Activated CD4-positive, alpha-beta T cell treated with anti-CD3 and anti-CD28 coated beads, Interleukin-10, Interleukin-2, amounts not matched to agents 100 ng/mL and 50 ng/mL, durations not matched to agents 16 hours and 8 hours (primary cell): ENCODE results near the gene PRKAR1A.

Experiments used
- DNase-seq: peaks from one replicate; pipeline ENCODE4 v3.0.0-alpha.2; 2020

Gene PRKAR1A

DNA sequence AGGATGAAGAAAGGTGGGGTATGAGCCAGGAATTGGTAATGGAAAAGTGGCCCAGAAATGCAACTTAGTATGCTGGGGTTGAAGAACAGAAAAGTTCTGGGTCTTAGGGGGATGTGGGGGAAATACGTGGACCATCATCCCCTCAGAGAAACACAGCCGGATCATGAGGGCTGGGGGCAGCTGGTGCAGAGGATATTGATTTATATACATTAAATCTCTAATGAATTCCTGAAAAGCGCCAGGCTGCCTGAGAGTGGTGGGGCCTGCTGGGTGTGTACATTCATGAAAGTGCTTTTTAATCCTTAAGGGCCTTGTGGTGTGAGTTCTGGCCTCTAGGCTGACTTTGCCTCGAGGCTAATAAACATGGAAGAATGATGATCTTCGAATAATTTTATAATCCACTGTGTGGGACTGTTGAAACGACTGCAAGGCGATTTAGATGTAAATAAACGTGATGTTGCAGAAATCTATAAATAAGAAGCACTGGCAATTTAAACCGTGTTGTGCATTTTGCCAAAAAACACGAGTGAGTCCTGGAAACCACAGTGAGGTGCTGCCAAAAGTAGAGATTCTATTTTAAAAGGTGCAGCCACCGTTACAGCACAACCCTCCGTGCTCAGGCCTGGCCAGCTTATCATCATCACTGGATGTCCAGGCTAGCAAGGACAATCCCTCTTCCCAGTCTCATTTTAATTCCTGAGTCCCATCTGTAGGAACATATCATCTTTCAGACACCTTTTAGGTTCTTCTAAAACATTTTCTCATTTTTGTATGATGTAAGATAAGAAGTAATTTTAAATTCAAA is 32.1 kb downstream of the PRKAR1A start:
- no peak for DNase-seq

DNA sequence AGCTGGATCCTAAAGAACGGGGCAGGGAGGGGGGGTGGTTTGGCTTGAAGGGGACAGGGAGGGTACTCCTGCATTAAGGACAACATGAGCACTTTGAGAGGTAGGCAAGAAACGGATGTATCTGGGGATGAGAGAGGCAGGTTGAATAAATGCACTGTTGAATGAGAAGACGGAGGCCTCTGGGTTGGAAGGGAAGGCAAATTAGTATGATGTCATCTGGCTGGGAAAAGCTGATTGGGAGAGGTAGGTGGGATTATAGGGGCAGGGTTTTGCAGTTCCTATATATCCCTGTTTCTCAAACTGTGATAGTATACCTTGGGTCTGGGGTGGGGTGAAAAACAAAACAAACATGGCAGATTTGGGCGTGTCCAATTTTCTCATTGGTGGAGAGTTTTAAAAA is 44.3 kb downstream of the PRKAR1A start:
- no peak for DNase-seq

DNA sequence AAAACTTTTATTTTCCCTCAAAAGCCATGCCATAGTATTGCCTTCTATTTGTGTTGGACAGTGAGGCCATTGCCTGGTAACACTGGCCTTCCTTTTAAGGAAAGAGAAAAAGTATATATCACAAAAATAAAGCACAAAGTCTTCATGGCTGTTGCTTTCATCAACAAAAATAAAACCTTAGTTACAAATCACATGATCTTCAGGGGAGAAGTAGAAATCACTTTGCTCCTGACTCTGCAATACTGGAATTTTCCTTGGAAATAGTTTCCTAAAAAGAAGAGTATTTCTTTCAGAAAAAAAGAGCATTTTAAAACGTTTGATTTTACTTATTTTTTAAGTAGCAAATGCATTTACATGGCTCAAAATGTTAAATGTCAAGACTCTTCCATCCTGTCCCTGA is 47.1 kb downstream of the PRKAR1A start:
- no peak for DNase-seq

DNA sequence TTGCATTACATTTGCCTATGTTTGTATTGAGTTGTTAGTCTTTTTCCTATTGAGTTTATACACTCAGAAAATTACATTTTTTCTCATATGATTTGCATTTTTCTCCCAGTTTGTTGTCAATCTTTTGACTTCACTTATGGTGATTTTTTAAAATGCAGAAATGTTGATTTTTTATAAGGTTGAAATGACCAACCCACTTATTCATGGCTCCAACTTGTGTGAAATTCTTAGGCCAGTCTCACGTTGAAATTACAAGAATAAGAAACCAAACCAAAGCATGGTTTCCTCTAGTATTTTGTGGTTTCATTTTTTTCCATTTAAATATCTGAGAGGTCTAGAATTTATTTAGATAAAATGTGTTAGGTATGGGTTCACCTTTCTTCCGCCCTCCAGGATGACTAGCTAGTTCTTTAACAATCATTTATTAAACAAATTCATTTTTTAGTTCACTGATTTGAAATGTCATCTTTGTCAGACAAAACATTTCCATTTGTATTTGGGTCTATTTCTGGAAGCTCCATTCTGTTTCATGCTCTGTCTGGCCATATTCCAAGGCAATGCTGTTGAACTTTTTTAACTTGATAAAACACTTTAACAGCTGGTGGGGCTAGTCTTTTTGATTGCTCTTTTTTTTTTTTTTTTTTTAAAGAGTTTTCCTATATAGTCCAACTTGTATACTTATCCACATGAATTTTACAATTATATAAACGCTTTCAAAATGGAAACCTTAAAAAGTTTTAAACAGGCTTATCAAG is 48.9 kb downstream of the PRKAR1A start:
- no peak for DNase-seq

DNA sequence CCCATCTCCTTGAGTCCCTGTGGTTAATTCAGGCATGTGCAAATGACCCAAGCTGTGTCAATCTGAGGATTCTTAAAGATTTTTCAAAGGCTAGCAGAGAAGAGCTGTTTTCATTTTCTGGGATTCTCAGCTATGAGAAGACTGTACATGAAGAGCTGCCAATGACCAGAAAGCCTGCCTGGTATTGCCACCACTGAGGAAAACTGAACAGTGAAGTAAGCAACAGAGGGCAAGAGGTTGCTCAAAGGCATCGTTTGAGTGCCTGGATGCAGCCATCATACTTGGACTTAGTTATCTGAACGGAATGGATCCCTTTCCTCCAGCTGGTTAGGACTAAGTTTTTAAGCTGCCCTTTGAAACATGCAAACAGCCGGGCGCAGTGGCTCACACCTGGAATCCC is 50.5 kb downstream of the PRKAR1A start:
- DNase-seq, result no peak

DNA sequence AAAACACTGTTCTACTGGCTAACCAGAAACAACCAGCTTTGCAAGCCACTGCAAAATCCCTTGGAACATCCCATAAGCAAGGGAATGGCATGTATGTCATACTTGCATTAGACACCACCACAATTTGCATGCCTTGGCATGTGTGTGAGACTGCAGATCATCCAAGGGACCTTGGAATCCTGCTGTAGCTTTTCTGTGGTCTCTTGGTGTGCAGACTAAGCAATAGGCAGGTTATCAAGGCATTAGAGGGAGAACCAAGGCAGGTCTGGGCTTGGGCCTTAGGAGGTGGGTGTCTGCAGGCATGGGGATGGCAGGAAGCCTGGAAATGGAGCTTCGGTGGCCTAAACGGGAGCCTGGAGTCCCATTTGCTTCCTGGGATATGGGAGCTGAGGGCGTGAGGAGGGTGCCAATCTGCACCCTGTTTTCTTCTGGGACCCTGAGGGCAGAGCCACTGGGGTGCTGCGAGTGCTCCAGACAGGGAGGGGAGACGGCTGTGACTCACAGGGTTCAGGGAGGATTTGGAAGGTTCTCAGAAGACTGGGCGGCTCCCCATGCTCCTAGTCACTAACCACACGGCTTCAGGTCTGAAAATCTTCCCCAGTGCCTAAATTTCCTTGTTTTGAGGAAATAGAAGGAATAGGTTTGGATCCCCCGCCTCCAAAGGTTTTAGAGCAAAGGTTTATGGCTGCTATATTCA is 52.3 kb downstream of the PRKAR1A start:
- DNase-seq, result no peak

DNA sequence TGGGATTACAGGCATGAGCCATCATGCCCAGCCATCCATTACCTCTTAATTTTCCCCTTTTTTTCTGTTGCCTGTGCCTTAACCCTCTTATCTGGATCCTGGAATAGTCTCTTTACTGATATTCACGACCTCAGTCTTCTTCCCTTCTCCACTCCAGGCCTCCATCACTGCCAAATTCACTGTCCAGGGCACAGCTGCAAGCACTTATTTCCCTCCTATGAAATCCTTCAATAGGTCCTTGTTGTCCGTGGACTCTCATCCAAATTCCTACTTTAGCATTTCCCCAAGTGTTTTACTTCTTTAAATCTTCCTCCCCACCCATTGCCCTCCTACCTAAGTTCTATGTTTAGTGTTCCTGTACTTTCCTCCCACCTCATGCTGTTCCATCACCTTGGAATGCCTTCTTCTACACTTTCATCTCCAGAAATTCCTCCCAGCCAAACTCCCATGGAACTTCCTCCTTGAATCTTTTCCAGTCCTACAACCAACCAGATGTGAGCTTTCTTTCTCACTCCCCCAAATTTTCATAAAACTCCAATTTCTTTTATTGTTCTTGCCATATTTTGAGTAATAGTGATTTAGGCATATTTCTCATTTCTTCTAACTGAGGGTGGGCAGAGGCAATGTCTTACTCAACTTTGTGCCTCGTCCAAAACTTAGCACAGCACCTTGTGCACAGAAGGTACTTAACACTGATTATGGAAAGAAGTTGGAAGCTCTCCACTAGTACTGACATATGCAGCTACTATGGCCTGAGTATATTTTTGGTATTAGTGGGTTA is 53.6 kb downstream of the PRKAR1A start:
- no peak for DNase-seq

DNA sequence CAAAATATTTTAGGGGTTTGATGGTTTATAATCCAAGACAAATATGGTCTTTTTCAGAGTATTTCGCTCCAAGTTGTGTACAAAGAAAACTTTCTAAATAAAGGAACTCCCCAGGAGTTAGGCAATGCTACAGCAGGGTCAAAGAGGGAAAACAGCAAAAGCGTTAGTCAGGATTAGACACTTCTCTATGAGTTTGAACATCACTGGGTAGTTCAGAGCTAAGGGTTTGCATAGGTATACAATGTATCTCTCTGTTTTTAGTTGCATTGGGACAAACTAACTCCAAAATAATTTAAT is 54.2 kb downstream of the PRKAR1A start:
- DNase-seq, result no peak

DNA sequence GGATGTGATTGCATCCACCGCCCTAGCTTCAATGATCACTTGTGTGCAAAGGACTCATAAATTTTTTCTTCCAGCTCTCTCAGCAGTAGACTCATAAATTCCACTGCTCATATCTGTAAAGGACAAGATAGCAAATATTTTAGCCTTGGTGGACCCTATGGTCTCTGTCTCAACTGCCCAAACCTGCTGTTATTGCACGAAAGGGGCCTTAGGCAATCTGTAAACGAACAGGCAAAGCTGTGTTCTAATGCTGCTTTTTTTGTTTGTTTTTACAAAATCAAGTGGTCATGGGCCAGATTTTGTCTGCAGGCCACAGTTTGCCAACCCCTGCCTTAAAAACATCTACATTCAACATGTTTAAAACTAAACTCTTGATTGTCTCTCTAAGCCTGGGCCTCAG is 54.8 kb downstream of the PRKAR1A start:
- no peak for DNase-seq

DNA sequence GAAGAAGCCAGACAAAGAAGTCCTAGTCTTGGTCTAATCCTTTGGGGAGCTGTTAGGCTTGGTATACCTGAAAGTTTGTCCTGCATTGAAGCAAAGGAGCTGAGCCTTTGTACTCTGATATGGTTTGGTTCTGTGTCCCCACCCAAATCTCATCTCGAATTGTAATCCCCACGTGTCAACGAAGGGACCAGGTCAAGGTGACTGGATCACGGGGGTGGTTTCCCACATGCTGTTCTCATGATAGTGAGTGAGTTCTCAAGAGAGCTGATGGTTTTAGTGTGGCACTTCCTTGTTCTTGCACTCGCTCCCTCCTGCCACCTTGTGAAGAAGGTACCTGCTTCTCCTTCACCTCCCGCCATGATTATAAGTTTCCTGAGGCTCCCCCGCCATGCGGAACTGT is 55.4 kb downstream of the PRKAR1A start:
- DNase-seq, result no peak

DNA sequence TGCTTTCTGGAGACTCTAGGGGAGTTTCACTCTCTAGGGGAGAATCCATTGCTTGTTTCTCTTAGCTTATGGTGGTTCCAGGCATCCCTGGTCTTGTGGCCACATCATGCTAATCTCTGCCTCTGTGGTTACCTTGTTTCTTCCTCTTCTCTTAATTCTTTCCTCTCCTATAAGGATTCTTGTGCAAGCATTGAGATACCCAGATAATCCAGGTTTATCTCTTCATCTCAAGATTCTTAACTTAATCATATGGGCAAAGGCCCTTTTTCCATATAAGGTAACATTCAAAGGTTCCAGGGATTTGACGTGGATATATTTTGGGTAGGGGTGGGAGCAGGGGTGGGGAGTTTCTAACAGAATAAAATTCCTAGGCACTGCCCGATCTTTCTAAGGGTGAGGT is 56.4 kb downstream of the PRKAR1A start:
- DNase-seq, result no peak

DNA sequence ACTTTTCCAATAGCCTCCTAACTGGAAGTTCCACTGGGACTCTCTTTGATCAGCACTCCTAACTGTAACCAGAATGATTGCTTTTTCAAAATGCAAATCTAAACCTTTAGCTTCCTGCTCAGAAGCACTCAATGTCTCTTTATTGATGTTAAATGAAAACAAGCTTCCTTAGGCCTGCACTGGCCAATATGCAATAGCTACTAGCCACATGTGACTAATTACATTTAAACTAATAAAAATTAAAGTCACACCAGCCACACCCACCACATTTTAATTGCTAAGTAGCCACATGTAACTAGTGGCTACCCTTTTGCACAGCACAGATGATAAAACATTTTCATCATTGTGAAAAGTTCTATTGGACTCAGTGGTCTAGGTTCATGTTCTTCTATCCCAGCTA is 57.1 kb downstream of the PRKAR1A start:
- no peak for DNase-seq

DNA sequence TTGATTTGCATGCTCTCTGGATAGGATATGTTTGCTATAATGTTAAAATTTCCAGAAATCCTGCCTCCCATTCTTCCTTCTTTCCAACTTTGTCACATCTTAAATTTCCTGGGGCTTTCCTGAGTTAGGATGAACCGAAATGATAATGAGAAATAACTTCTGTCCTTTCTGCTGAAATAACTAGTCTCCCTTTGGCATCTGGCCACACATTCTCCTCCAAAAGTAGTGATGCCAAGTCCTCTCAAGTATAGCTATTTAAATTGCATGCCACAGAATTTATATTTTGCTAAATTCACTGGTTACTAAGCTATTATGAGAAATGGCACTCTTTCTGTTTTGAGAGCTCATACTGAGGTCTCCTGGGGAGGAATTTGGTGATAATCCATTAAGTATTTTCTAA is 58.3 kb downstream of the PRKAR1A start:
- DNase-seq, result no peak

DNA sequence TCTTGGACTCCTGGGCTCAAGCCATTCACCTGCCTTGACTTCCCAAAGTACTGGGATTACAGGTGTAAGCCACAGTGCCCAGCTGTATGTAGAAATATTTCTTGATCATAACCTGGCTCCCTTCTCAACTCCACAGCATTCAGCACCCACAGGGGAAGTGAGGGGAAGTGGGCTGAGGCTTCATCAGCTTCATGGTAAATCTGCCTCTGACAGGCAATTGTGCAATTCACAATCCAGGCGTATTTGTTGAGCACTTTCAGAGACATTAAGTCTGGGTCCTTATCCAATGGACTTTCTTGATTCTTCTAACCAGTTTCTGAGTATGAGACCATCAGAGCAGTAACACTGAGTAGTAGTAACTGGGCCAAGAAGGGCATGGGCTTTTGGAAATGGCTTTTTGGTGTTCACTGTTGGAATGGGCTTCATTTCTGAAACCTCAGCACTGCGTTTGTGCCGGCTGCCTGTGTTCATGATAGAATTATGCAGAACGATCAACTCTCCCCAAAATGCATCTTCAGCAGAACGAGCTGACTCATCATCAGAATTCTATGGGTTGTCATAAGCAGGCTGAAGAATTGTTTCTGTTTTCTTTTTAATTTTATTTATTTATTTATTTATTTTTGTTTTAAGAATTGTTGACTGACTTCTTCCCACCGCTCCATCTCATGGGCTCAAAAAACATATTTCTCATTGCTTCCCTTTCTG is 60.1 kb downstream of the PRKAR1A start:
- no peak for DNase-seq

DNA sequence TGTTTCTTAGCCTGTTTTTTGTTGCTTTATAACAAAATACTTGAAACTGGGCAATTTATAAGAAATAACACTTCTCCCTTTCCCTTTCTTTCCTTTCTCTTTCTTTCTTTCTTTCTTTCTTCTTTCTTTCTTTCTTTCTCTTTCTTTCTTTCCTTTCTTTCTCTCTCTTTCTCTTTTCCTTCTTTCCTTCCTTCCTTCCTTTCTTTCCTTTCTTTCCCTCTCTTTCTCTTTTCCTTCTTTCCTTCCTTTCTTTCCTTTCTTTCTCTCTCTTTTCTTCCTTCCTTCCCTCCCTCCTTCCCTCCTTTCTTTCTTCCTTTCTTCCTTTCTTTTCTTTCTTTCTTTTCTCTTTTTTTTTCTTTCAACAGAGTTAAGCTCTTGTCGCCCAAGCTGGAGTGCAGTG is 61.1 kb downstream of the PRKAR1A start:
- DNase-seq, result no peak

DNA sequence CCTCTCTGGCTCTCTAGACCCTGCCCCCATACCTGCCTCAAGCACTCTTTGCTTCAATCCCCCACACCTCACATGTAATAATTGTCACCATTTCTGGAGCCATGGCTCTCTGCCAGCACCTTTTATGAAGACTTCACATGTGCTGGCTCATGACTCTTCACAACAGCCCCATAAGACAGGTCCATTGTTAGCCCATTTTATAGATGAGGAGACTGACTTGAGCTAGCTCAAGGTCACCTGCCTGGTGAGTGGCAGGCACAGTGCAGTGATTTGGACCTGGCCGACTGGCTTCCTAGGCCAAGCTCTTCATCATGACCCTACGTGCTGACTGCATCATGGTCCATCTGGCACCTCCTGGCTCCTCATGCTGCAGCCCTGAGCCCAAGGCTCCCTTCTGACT is 63.9 kb downstream of the PRKAR1A start:
- DNase-seq, result no peak

DNA sequence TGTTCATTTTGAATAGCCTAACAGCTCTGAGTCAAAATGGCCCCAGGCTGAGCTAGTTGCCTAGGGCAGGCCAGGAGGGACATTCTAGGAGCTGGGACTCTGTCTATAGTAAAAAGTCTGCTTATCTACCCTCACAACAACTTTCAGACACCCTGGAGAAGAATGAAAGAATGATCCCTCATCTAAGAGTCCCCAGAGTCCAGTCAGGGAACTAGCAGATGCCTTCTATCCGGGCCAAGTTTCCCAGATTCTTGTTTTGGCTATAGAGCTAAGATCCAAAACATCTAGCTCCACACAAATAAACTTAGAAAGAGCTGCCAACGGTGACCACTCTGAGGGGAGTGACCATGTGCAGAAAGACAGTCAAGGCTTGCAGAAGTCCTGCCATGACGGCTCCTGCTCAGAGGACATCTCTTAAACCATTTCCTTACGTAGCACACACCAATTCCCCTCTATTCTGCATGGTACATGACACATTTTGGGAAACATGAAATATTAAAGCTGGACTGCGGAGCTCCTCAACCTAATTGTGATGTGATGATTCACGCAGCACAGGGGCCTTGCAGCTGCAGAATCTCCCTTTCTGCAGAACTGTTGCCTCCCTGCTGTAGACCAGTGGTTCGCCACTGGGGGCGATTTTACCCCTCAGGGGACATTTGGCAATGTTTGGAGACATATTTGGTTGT is 64.7 kb downstream of the PRKAR1A start:
- no peak for DNase-seq

DNA sequence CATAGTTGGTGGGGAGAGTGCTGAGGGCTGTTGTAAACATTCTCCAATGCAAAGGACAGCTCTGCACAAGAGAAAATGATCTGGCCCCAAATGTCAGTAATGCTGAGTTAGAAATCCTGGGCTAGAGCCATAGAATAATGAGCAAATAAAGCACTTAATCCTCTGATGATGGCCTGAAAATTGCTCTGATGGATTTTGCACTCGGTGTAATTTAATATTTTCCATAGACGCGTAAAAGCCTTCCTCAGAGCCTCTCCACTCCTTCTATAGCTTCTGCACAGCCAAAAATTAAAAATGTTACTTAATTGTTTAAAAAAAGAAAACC is 65.2 kb downstream of the PRKAR1A start:
- no peak for DNase-seq

DNA sequence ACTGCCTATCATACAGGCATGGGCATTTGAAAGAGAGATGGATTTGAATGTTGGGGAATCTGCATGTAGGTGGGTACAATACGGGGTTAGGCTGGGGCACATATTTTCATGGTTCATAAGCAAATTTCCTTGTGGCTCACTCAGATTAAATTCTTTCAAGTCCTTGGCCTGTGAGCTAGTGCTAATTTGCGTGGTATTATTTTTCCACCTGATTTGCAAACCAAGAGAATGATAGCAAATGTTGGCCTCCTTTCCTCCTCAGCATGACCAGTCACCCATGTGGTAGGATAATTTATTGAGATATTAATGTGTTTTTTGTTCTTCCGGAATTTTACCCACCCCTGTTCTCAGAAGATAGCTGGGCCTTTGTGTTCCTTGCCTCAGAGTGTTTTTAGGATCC is 66.0 kb downstream of the PRKAR1A start:
- no peak for DNase-seq

DNA sequence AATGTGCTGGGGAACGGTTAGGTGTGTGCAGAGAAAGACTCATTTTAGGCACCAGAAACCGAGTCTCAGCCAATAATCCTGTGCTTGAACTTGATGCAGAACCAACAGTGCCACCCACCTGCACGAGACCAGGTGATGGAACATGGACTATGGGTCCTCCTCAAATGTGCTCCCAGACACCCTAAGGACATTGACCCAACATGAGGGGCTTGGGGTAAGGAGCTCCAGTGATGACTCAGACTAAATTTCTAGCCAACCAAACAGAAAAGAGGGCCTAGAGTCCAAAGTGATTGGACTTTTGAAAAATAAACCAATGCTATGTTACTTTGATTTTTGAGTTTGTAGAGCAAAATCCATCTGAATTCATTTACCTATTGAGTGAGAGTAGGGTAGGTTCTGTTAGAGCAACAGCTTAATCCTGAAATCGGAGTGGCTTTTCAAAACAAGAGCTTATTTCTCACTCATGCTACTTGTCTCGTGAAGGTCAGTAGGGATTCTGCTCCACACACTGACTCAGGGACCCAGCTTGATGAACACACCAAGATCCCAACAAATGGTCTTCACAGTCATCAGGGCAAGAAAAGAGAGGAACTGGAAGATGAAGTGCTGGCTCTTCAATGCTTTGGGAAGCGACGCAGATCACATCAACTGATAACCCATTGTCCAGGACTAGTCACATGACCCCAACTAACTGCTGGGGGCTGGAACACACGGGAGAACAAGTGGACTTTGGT is 67.1 kb downstream of the PRKAR1A start:
- no peak for DNase-seq

DNA sequence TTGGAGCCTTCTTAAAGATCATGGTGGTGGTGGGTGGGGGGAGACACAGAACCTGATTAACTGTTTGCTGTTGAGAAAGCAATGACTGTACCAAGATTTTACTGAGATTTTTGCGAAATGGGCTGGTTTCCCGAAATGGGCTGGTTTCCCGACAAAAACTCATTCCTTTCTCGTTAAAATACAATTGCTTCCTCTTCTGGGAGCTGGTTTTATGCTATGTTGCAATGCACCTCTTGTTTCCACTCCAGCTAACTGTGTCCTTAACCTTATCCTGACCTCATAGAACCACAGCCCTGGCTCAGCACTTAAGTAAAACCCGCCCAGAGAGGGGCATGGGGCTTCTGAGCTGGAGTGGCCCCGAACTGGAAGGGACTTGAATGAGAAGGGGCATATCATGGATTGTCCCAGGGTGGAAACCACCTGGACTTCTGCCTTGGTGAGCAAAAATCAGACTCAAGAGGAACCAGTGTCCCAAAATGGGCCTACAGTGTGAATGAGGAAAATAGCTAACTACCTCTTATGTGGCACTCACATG is 68.1 kb downstream of the PRKAR1A start:
- no peak for DNase-seq
